Kidney glomerular epithelial cell (primary cell): ENCODE measurements around the gene RFNG.

Source experiments
- DNase-seq: peaks from one replicate; lab custom pipeline; 2025; lab: John Stamatoyannopoulos, UW

RFNG gene

DNA sequence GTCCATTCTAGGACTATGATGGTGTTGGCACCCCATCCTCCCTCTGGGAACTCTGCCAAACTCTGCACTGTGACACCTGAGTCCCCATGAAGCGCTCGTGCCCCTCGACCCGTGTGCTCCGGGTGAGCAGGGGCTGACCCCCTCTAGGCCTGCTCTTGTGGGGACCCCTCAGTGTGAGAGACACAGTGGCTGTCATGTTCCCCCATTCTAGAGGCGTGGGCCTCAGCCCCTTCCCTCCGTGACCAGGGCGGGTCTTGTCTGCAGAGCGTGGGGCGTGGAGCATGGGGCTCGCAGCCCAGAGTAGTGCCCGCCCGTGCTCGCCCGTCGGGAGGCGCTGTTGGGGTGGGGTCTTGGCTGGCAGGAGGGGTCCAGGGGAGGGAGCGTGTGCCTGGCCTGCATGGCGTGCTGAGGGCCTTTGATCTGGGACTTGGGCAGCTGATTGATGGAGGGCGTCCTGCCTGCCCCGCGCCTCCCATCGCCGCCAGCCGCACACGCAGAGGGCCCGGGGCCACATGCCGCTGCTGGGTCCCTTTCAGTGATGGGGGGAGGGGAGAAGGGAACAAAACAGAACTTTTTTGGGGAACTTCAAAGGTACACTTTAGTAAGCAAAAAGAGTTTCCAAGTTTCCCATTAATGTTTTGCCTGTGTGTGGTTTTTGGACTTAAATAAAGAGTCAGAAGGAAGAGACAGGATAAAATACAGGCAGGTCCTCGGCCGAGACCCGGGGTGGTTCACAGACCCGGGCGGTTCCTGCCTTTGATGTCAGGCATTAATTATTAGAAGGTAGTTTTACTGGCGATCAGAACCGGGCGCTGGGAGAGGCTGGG lies 51.4 kb downstream of the RFNG start:
- DNase-seq, result no peak

DNA sequence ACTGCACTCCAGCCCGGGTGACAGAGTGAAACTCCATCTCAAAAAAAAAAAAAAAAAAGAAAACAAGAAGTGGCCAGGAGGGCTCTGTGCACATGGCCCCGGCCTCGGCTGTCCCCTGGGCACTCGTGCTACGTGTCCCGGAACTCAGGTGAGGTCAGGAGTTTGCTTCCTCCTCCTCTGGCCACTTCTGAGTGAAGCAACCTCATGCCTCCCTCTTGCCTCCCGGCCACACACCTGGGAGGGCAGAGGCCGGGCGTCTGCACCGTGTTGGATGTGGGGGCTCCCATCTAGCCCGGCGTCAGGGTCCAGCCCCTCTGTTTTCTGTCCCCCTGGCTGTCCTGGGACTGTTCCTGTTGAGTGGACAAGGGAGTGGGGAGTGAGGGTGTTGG lies 52.0 kb downstream of the RFNG start:
- DNase-seq, result no peak

GRCh38 chr17:81998691-81999438 lies 52.7 kb downstream of the RFNG start:
- DNase-seq, result no peak

DNA sequence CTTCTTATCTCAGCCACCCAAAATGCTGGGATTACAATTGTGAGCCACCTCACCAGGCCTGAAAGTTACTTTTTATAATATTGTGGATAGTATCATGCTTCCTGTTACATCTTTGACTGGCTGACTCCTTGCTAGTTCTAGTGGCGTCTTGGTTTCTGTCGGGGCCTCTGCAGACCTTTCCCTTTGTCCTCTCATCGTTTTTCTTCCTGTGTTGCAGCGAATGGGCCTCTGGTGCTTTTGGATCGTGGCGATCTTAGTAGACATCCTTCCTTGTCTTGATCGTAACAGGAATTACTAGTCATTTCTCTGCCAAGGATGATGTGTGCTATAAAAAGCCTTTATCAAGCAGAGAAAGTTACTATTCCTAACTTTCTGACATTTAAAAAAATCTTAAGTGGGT lies 53.4 kb downstream of the RFNG start:
- DNase-seq, result no peak
